SU-DHL-6 (cell line): Measurements from ENCODE around the gene CAMK1D.

Experiments
- H2AFZ ChIP-seq: fragments of 200-600 bp; sonication (generic); 2 replicates; pipeline ENCODE4 v1.6.1; 2014; ENCODE audit warnings: low read depth, mild to moderate bottlenecking, moderate library complexity, mixed read lengths, antibody characterized with exemption, low read length; ENCODE audit not compliant: severe bottlenecking
- H3F3A ChIP-seq: fragments of 200-600 bp; shearing (Covaris generic); 2 replicates; pipeline ENCODE4 v1.6.0; 2016; ENCODE audit warnings: antibody characterized with exemption, mild to moderate bottlenecking; ENCODE audit not compliant: insufficient read depth
- H3K27ac ChIP-seq: fragments of 200-600 bp; sonication (generic); 2 replicates; pipeline ENCODE4 v1.5.1; 2016; ENCODE audit warnings: low read depth, mild to moderate bottlenecking, low read length, moderate library complexity, mixed read lengths
- H3K27me3 ChIP-seq: fragments of 200-600 bp; sonication (generic), shearing (Covaris generic); 2 replicates; pipeline ENCODE4 v1.6.0; 2014; ENCODE audit warnings: mild to moderate bottlenecking, low read length
- H3K36me3 ChIP-seq: fragments of 200-600 bp; sonication (generic); 2 replicates; pipeline ENCODE4 v1.6.1; 2014; ENCODE audit warnings: mild to moderate bottlenecking, low read length, mixed read lengths
- H3K4me2 ChIP-seq: fragments of 300-600, 200-600 bp; shearing (Covaris generic), sonication (generic); 2 replicates; pipeline ENCODE4 v1.6.0; 2014; ENCODE audit warnings: low read length, low read depth, mild to moderate bottlenecking; ENCODE audit not compliant: poor library complexity, severe bottlenecking
- H3K4me3 ChIP-seq: fragments of 200-600 bp; sonication (generic); 2 replicates; pipeline ENCODE4 v1.5.1; 2014; ENCODE audit warnings: antibody characterized with exemption, low read length, mild to moderate bottlenecking, mixed read lengths; ENCODE audit not compliant: insufficient read depth, poor library complexity, severe bottlenecking
- H3K79me2 ChIP-seq: fragments of 200-600 bp; sonication (generic); 2 replicates; pipeline ENCODE4 v1.6.1; 2014; ENCODE audit warnings: mild to moderate bottlenecking, low read length, moderate library complexity; ENCODE audit not compliant: insufficient read depth
- H3K9ac ChIP-seq: fragments of 200-600 bp; sonication (generic); 2 replicates; pipeline ENCODE4 v1.7.0; 2014; ENCODE audit warnings: mild to moderate bottlenecking, low read length
- H3K9me2 ChIP-seq: fragments of 200-600 bp; sonication (generic); replicated peaks from 2 replicates; pipeline ENCODE4 v1.6.1; 2014; ENCODE audit warnings: low read length; ENCODE audit not compliant: insufficient read depth
- H3K9me3 ChIP-seq: fragments of 200-600 bp; sonication (generic); 2 replicates; pipeline ENCODE4 v1.6.1; 2014; ENCODE audit warnings: low read length, mixed read lengths; ENCODE audit not compliant: insufficient read depth
- H4K20me1 ChIP-seq: fragments of 200-600 bp; sonication (generic); 2 replicates; pipeline ENCODE4 v1.6.1; 2014; ENCODE audit warnings: low read depth, mild to moderate bottlenecking, antibody characterized with exemption, low read length, moderate library complexity, mixed read lengths
- EZH2phosphoT487 ChIP-seq: fragments of 200-600 bp; sonication (generic), shearing (Covaris generic); conservative IDR thresholded peaks from 2 replicates; pipeline ENCODE4 v1.6.1; 2018; ENCODE audit warnings: mild to moderate bottlenecking, antibody characterized with exemption, low read length, moderate library complexity, mixed read lengths
- TF ChIP-seq, protein P1 (sequence below): fragments of 200-600 bp; sonication (generic); IDR thresholded peaks from one replicate; pipeline ENCODE4 v1.5.1; 2017; ENCODE audit warnings: antibody characterized with exemption, mild to moderate bottlenecking, low read length, moderate library complexity; ENCODE audit not compliant: insufficient read depth, poor library complexity, severe bottlenecking

The CAMK1D gene

DNA sequence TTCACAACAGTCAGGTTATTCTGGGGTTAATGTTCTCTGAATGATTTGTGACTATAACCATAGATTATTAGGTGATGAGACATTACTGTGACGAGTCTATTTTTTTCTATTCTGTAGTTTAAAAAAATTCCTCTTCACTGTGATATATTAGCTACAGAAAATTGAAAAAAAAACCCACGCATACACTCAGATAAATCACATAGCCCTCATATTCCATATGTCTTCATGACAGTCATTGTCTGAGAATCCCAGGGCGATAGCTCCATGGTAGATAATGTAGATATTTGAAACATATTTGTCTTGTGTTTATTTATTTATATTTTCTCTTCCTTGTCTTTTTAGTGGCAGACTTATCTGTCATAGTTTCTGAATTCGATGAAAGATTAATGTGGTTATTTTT, 110.0 kb downstream of the CAMK1D start:
- Histone ChIP-seq H3K27ac (no peak overlapping the region), H2AFZ (no peak overlapping the region), H3K4me2 (no peak overlapping the region), H3K4me3 (no peak overlapping the region), H3K79me2 (peaks cover 97% of the 10 kb centered on the region), H3K9ac (no peak overlapping the region), H4K20me1 (peaks cover 10% of the 10 kb centered on the region; the same call in 1 of the 2 replicates), H3K9me3 (no peaks in the 10 kb centered on the region), H3K9me2 (no peaks in the 10 kb centered on the region), H3K36me3 (no peaks in the 10 kb centered on the region), H3F3A (no peaks in the 10 kb centered on the region), H3K27me3 (no peaks in the 10 kb centered on the region)
- TF ChIP-seq, protein P1, sequence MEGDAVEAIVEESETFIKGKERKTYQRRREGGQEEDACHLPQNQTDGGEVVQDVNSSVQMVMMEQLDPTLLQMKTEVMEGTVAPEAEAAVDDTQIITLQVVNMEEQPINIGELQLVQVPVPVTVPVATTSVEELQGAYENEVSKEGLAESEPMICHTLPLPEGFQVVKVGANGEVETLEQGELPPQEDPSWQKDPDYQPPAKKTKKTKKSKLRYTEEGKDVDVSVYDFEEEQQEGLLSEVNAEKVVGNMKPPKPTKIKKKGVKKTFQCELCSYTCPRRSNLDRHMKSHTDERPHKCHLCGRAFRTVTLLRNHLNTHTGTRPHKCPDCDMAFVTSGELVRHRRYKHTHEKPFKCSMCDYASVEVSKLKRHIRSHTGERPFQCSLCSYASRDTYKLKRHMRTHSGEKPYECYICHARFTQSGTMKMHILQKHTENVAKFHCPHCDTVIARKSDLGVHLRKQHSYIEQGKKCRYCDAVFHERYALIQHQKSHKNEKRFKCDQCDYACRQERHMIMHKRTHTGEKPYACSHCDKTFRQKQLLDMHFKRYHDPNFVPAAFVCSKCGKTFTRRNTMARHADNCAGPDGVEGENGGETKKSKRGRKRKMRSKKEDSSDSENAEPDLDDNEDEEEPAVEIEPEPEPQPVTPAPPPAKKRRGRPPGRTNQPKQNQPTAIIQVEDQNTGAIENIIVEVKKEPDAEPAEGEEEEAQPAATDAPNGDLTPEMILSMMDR, result no peak
- TF ChIP-seq EZH2phosphoT487, result no peak

DNA sequence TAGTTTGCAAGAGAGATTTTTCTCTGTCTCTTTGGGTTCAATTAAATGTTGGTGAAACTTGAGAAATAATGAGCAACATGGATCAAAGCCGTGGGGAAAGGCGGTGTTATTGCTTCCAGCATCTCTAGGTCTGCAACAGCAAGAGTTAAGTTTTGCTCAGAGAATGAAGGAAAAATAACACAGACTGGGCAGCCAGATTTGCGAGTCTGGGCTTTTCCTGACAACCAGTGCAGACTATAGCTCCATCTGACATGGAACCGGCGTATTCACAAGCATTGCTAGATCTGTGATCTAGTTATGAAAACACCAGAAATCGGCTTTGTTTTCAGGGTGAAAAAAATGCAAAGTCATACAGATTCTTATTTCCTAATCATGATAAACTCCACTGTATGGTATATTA, 110.4 kb downstream of the CAMK1D start:
- peaks cover 10% of the 10 kb centered on the region; the same call in 1 of the 2 replicates for H4K20me1 ChIP-seq
- H3K9me3 ChIP-seq, result no peaks in the 10 kb centered on the region
- no peak overlapping the region for H3K4me3 ChIP-seq
- H3F3A ChIP-seq, result no peaks in the 10 kb centered on the region
- TF ChIP-seq EZH2phosphoT487, result no peak
- TF ChIP-seq, protein P1, result no peak
- H3K79me2 ChIP-seq, result peaks cover 96% of the 10 kb centered on the region
- H3K9ac ChIP-seq, result no peak overlapping the region
- no peaks in the 10 kb centered on the region for H3K27me3 ChIP-seq
- no peak overlapping the region for H2AFZ ChIP-seq
- H3K27ac ChIP-seq, result no peak overlapping the region
- H3K36me3 ChIP-seq, result no peaks in the 10 kb centered on the region
- no peaks in the 10 kb centered on the region for H3K9me2 ChIP-seq
- H3K4me2 ChIP-seq, result no peak overlapping the region

DNA sequence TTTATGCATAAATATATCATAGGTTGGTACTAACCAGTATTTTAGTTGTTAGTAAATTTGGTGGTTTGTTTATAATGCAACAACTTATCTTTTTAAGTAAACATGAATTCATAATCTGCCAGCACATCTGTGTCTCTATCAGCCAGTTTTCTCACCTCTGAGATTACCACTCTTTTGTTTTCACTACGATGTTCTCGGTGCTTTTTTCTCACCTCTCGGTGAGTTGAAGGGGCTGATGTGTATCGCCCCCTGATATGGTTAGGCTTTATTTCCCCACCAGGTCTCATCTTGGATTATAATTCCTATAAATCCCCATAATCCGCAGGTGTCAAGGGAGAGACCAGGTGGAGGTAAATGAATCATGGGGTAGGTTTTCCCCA, 114.1 kb downstream of the CAMK1D start:
- no peak overlapping the region for H3K4me2 ChIP-seq
- H3K27me3 ChIP-seq, result no peaks in the 10 kb centered on the region
- H3K79me2 ChIP-seq, result peaks cover 98% of the 10 kb centered on the region
- H4K20me1 ChIP-seq, result peaks cover 6% of the 10 kb centered on the region; the same call in 1 of the 2 replicates
- no peak overlapping the region for H3K9ac ChIP-seq
- H3F3A ChIP-seq, result no peaks in the 10 kb centered on the region
- no peaks in the 10 kb centered on the region for H3K36me3 ChIP-seq
- no peak overlapping the region for H3K4me3 ChIP-seq
- no peak overlapping the region for H2AFZ ChIP-seq
- TF ChIP-seq, protein P1, result no peak
- no peak for TF ChIP-seq EZH2phosphoT487
- H3K27ac ChIP-seq, result no peak overlapping the region
- no peaks in the 10 kb centered on the region for H3K9me3 ChIP-seq
- no peaks in the 10 kb centered on the region for H3K9me2 ChIP-seq
